Measurements from ENCODE around the gene TMEM98. TPM values are rescaled to one million over a fixed set of nuclear protein-coding genes. Genes with fewer than 3 reads are reported as not detected.

TMEM98 gene
- polyA plus RNA-seq, 3 donors, result not detected

DNA sequence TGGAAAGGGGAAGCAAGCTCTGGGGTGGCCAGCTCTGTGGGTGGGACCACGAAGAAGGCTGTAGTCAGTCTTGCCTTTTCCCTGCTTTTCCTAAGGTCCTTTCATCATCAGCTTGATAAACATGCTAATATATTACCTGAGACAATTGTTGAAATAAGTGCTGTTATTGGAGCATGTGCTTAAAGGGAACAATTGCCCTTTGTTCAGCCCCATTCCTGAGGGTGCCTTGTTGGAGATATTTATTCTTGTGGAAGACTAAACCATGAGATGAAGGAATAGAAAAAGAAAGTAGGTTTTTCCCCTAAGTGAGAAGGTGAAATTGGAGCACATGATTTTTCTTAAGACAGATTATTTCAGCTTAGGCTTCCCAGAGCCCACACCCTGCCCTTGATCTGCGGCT is 7.8 kb downstream of the TMEM98 start:
- H3K9me3 Mint-ChIP-seq, result peaks cover 0 to 2% (median 0%) of the 10 kb centered on the region in 7 donors

GRCh38 chr17:32936186-32936893 is 8.4 kb downstream of the TMEM98 start:
- no peak overlapping the region for H3K4me3 Mint-ChIP-seq
- Histone ChIP-seq H4K20me1 (ENCODE audit: insufficient read depth, low read length) (no peaks in the 10 kb centered on the region), H3K36me3 (replicated peaks in 1 of 2; ENCODE audit: control insufficient read depth in 1 of 2, insufficient read depth in 2 of 2, low read length in 2 of 2) (no peaks in the 10 kb centered on the region), H2AFZ (ENCODE audit: insufficient read depth, low read depth, low read length, poor library complexity, severe bottlenecking) (no peak overlapping the region), H3K9ac (ENCODE audit: insufficient read depth, low read length, poor library complexity, severe bottlenecking) (no peak overlapping the region), H3K9me3 (replicated peaks in 1 of 2; ENCODE audit: control insufficient read depth in 1 of 2, insufficient read depth in 1 of 2, low read length in 2 of 2) (no peaks in the 10 kb centered on the region), H3K79me2 (ENCODE audit: insufficient read depth, low read length) (no peaks in the 10 kb centered on the region), H3K4me1 (ENCODE audit: control insufficient read depth in 1 of 2, insufficient read depth in 2 of 2, low read length in 2 of 2) (no peaks in the 10 kb centered on the region), H3K27me3 (ENCODE audit: control insufficient read depth in 2 of 2, insufficient read depth in 2 of 2, low read length in 2 of 2) (peaks cover 0 to 2% of the 10 kb centered on the region in 2 donors), H3K27ac (ENCODE audit: low read depth in 1 of 2, low read length in 2 of 2) (no peak overlapping the region), H3K4me3 (replicated peaks in 1 of 3; ENCODE audit: low read depth in 2 of 3, low read length in 3 of 3) (no peak overlapping the region), H3K4me2 (replicated peaks; ENCODE audit: extremely low read depth, low read length, poor library complexity, severe bottlenecking) (no peak overlapping the region)
- peak overlapping the region in 1 of 7 donors; percentile 54 for H3K27ac Mint-ChIP-seq
- intact Hi-C loops (cut with micrococcal nuclease), result loop anchor here in 1 of 2 donors (10.0 kb wide), 1 partner anchor 152 kb away; no protein-coding TSS in a partner anchor
- no peak for TF ChIP-seq CTCF (IDR thresholded peaks at IDR 0.05)
- no peaks in the 10 kb centered on the region for H3K36me3 Mint-ChIP-seq
- H3K9me3 Mint-ChIP-seq, result peaks cover 0 to 4% (median 0%) of the 10 kb centered on the region in 7 donors
- no peak for DNase-seq
- peaks cover 0 to 12% (median 6%) of the 10 kb centered on the region in 3 donors for H3K27me3 Mint-ChIP-seq (ENCODE audit: low read depth in 3 of 3)
- 92% methylated on average over 12 of the region's 15 CpGs for WGBS (ENCODE audit: insufficient coverage)
- peaks cover 3% of the 10 kb centered on the region for H3K4me1 Mint-ChIP-seq

More for the DNA sequence above, 7.8 kb downstream of the TMEM98 start:
- Mint-ChIP-seq H3K36me3 (no peaks in the 10 kb centered on the region), H3K4me3 (no peak overlapping the region), H3K27me3 (ENCODE audit: low read depth in 3 of 3) (peaks cover 5 to 18% (median 6%) of the 10 kb centered on the region in 3 donors), H3K4me1 (peaks cover 3% of the 10 kb centered on the region), H3K27ac (no peak overlapping the region)
- no peaks in the 10 kb centered on the region for H4K20me1 ChIP-seq (ENCODE audit: insufficient read depth, low read length)
- H3K79me2 ChIP-seq (ENCODE audit: insufficient read depth, low read length), result no peaks in the 10 kb centered on the region
- no peaks in the 10 kb centered on the region for H3K36me3 ChIP-seq (replicated peaks in 1 of 2; ENCODE audit: control insufficient read depth in 1 of 2, insufficient read depth in 2 of 2, low read length in 2 of 2)
- H3K9me3 ChIP-seq (replicated peaks in 1 of 2; ENCODE audit: control insufficient read depth in 1 of 2, insufficient read depth in 1 of 2, low read length in 2 of 2), result no peaks in the 10 kb centered on the region
- H2AFZ ChIP-seq (ENCODE audit: insufficient read depth, low read depth, low read length, poor library complexity, severe bottlenecking), result no peak overlapping the region
- intact Hi-C loops (cut with micrococcal nuclease), result loop anchor here in 1 of 2 donors (10.0 kb wide), 1 partner anchor 151 kb away; no protein-coding TSS in a partner anchor
- DNase-seq, result no peak
- H3K27me3 ChIP-seq (ENCODE audit: control insufficient read depth in 2 of 2, insufficient read depth in 2 of 2, low read length in 2 of 2), result peaks cover under 1 to 7% of the 10 kb centered on the region in 2 donors
- H3K4me2 ChIP-seq (replicated peaks; ENCODE audit: extremely low read depth, low read length, poor library complexity, severe bottlenecking), result no peak overlapping the region
- H3K9ac ChIP-seq (ENCODE audit: insufficient read depth, low read length, poor library complexity, severe bottlenecking), result no peak overlapping the region
- TF ChIP-seq CTCF (IDR thresholded peaks at IDR 0.05), result no peak
- no peaks in the 10 kb centered on the region for H3K4me1 ChIP-seq (ENCODE audit: control insufficient read depth in 1 of 2, insufficient read depth in 2 of 2, low read length in 2 of 2)
- H3K27ac ChIP-seq (ENCODE audit: low read depth in 1 of 2, low read length in 2 of 2), result no peak overlapping the region
- WGBS (ENCODE audit: insufficient coverage), result 80% methylated on average over 1 of the region's 2 CpGs
- H3K4me3 ChIP-seq (replicated peaks in 1 of 3; ENCODE audit: low read depth in 2 of 3, low read length in 3 of 3), result no peak overlapping the region

Measured in CD14-positive monocyte (primary cell).